Stimulated activated CD8-positive, alpha-beta memory T cell treated with anti-CD3 and anti-CD28 coated beads, Interleukin-15, amount 100 ng/mL, for 4 hours (primary cell): Measurements from ENCODE around the gene SOX21.
A peak's percentile ranks its signal among the peaks of the same experiment; 100 is the strongest.

Experiments
- DNase-seq, 2 donors: peaks; one replicate each; pipeline ENCODE4 v3.0.0-alpha.2; 2020; ENCODE audit warnings: low read depth in 2 of 2

The SOX21 gene

DNA sequence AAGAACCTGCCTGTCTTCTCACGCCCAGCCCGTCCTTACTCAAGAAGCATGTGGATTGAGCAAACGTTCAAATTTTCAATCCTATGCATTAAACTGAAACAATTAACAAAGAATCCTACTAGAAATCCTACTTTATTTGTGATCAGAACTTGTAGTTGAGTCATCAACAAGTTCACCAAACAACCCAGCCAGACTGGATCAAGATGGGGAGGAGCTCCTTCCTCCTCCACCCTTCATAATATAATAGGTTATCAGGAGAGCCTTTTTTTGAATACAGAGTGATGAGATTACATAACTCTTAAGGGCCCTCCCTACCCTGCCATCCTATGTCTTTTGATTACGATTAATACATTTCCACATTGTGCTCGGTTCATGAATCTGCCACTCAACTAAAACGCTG is 32.7 kb downstream of the SOX21 start:
- DNase-seq = no peak

DNA sequence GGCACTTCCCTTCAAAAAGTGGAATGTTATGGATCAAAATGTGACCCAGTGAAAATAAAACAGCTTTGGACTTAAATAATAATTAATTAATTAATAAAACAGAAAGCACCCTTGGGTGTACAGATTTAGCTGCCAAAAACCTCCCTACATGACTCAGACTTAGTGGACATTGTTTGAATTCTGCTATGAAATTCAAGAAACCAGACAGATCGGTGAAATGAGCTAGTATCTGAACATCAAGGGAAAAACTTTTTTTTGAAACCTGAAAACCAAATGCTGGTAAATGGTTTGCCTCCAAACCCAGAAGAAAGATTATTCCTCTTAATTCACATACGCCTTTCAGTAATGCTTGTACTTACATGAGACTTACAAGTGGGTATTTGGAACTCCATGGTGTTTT is 33.5 kb downstream of the SOX21 start:
- DNase-seq = no peak

DNA sequence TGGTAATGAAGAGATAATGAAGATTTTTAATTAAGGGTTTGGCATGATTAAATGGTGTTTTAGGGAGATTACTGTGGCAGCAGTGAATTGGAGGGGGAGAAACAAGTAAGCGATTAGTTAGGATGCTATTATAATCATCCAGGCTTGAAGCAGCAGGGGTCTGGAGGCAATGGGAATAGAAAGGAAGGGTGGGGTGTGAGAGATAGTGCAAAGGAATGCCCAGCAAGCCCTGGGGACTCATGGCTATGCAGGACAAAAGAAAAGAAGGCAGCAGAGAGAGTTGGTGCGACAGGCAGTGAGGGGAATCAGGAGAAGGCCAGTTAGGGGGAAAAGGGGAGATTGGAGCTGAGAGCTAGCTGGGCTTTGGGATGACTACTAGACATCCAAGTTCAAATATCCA is 34.5 kb downstream of the SOX21 start:
- DNase-seq = no peak

DNA sequence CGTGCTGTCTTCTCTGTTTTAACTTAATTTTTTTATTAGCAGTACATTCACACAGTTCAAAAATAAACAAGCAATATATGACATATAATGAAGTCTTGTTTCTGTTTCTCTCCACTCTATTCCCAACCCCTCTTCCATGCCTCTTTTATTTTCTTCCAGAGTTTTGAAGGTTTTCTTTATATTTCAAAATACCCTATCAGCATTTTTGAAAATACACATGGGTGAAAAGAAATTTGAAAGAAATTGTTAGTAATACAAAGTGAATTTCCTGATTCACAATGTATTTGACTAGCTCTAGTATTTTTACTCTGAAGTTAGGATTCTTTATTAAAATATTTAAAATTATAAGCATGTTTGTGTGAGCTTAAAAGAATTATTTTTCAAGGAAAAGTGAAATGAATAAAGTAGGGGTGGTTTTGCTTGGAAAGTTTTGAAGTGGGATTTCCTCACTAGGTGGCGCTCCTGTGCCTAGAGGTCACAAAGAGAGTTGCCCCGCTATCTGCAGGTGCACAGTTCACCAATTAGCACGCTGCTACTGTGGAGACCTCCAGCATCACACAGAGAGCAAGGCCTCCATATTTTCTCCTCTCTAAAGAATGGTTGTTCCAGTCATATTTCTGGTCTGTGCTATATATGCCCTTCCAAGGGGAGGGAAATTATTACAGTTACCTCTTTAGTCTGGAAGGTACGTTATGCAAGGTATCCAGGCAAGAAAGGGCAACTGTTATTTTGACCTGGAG is 37.6 kb downstream of the SOX21 start:
- peak in 1 of 2 donors; percentile 14 for DNase-seq

GRCh38 chr13:94673851-94674250 is 38.5 kb downstream of the SOX21 start:
- no peak for DNase-seq

- no peak for DNase-seq
Observed at GRCh38 chr13:94672400-94672799, 39.9 kb downstream of the SOX21 start.

- DNase-seq = no peak
Observed at GRCh38 chr13:94667190-94667589, 45.2 kb downstream of the SOX21 start.

DNA sequence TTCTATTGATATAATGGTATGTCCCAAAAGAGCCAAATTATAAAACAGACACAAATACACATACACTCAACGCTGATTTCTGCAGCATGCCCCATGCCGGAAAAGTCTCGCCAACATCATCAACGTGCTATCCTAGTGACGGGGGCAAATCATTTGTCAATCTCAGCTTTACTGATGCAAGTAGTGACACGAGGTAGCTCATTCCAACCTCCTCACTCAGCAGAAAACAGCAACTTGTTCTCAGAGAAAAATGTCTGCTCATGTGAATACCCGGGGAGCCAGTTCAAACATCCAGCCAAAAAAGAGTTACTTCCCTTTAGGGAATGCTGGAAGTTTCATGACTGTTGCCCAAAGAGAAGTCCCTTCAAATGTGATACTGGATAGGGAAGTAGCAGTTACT is 46.3 kb downstream of the SOX21 start:
- DNase-seq = no peak

DNA sequence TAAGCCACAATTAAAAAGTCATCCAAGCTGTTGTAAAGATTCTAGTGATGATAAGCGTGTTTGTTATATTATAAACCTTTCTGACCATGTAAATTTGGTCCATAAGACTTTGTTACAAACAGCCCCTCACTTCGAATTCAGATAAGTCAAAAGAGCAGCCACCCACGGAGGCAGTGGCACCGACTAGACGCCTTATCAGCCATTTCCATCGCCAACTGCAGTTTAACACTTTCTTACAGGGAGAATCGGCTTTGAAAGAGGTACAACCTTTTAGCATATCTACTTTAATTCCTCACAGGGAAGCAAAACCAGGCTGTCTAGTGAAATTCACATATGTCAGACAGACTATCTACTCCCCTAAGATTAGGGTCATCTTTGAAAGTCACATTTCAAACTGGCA is 47.5 kb downstream of the SOX21 start:
- DNase-seq = no peak

GRCh38 chr13:94662274-94662945 is 49.9 kb downstream of the SOX21 start:
- no peak for DNase-seq

DNA sequence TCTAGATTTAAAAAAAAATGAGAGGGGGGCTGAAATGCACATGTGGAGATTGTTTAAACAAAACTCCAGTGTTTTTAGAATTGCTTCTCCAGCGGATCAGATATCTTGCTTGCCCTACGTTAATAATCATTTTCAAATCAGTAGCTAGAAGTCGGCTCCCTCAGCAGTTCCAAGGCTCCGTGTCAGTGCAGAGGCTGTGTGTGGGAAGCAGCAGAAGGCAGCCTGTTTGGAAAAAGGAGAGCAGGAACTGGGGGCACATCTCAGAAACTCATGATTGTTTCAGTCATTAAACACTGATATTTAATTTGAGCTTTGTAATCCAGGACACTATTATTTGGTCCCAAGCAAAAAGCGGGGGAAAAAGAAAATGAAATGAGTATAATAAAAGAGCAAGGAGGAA is 50.9 kb downstream of the SOX21 start:
- no peak for DNase-seq

- no peak for DNase-seq
Observed at GRCh38 chr13:94660695-94661326, 51.5 kb downstream of the SOX21 start.
